Testis (tissue), 3 donors: Measurements from ENCODE around the gene PTPN3. TPM values are rescaled to one million over a fixed set of nuclear protein-coding genes. Genes with fewer than 3 reads are reported as not detected.

Experiments used
- DNase-seq: peaks from one replicate; pipeline ENCODE4 v3.0.0-alpha.2; 2019
- H3K27ac ChIP-seq, 2 donors: fragments of 200-600 bp; sonication (generic); one replicate each; pipeline ENCODE4 v1.5.1; 2019
- H3K27me3 ChIP-seq: fragments of 200-600 bp; sonication (generic); one replicate; pipeline ENCODE4 v1.5.1; 2019
- H3K36me3 ChIP-seq: fragments of 200-600 bp; sonication (generic); one replicate; pipeline ENCODE4 v1.5.1; 2017; ENCODE audit warnings: low read depth; ENCODE audit errors: missing control alignments
- H3K4me1 ChIP-seq: fragments of 200-600 bp; sonication (generic); one replicate; pipeline ENCODE4 v1.5.1; 2019
- H3K4me3 ChIP-seq, 2 donors: fragments of 200-600 bp; sonication (generic); one replicate each; pipeline ENCODE4 v1.5.1; 2017 to 2019
- H3K9me3 ChIP-seq: fragments of 200-600 bp; sonication (generic); one replicate; pipeline ENCODE4 v1.5.1; 2017
- POLR2A ChIP-seq: fragments of 450-650 bp; IDR thresholded peaks from one replicate; pipeline ENCODE4 v1.6.1; 2017; ENCODE audit warnings: antibody characterized with exemption, mild to moderate bottlenecking, moderate library complexity
- WGBS, 2 donors: methylation state at CpG; one replicate each; pipeline ENCODE4 v1.1.5; 2018; 5-methylcytosine and 5-hydroxymethylcytosine counted together
- intact Hi-C: fragments of 100-400 bp; cut with DNase I; formaldehyde crosslinking; loops from one replicate; pipeline ENCODE4 v1.15.1; 2023; ENCODE audit warnings: low total_unique reads
- microRNA-seq, 2 donors: library from miRNA; unstranded; fragments of <30 nt; microRNA quantifications; one replicate each; pipeline ENCODE4, GENCODE V29; 2016; ENCODE audit warnings: borderline number of aligned reads in 2 of 2, borderline replicate concordance in 1 of 2
- polyA plus RNA-seq: library from polyadenylated mRNA; stranded (reverse); fragments of 350-450 nt; fragmentation: Illumina TruSeq; extraction: RNeasy Lipid Tissue Mini Kit (QIAGEN cat#74804); gene quantifications from one replicate; pipeline ENCODE4 v1.2.3, GENCODE V29; 2014; ENCODE audit warnings: low read depth, low replicate concordance; ENCODE audit not compliant: insufficient read depth
- small RNA-seq, 2 donors: library from RNA; depleted of rRNA; stranded (forward); fragments of <200 nt; gene quantifications; one replicate each; pipeline ENCODE3, GENCODE V24; 2016
- total RNA-seq, 2 donors: library from RNA; depleted of rRNA; stranded (reverse); fragments of >200 nt; gene quantifications; one replicate each; pipeline ENCODE4 v1.2.3, GENCODE V29; 2016
- TF ChIP-seq, protein P1 (sequence below), 3 experiments: fragments of 450-650 bp in 2 of 3; fragments of 200-600 bp in 1 of 3; sonication (generic) in 1 of 3; IDR thresholded peaks; one replicate each; pipeline ENCODE4 v1.5.1; 2016 to 2019; ENCODE audit warnings: antibody characterized with exemption in 3 of 3, mild to moderate bottlenecking in 2 of 3, moderate library complexity in 1 of 3

The PTPN3 gene
- total and polyA plus RNA-seq, 3 donors from 2014 or later = 6.6 to 8.1 (median 7.0) TPM

DNA sequence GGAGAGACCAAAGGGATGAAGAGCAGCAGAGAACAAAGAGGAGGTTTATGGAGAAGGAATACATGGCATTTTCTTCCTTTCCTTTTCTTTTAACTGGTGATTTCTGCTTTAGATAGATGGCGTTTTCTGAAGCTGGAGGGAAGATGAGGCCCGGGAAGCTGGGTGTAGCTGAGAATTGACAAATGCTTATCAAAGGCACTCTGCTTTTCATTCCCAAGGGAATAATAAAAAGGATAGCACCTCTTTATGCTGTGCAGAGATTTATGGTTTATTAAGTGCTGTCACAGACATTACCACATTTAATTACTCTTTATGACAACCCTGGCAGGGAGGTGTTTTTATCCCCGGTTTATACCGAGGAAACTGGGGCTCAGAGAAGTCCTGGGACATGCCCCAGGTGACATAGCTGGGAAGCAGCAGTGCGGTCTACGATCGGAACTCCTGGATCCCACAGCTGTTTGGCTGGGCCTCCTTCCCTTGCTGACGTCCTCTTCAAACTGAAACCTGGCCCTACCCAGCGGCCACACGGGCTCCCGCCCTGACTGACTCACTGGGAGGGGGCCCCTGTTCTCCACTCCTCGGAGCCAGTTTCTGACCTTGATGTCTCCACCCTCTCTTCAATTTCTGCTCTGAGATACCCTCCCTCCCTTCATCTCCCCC lies 169.0 kb downstream of the PTPN3 start:
- Histone ChIP-seq H3K36me3 (no peaks in the 10 kb centered on the region), H3K4me1 (peaks cover 13% of the 10 kb centered on the region), H3K27me3 (no peaks in the 10 kb centered on the region), H3K27ac (no peak overlapping the region), H3K9me3 (no peaks in the 10 kb centered on the region), H3K4me3 (no peak overlapping the region)
- TF ChIP-seq, protein P1, sequence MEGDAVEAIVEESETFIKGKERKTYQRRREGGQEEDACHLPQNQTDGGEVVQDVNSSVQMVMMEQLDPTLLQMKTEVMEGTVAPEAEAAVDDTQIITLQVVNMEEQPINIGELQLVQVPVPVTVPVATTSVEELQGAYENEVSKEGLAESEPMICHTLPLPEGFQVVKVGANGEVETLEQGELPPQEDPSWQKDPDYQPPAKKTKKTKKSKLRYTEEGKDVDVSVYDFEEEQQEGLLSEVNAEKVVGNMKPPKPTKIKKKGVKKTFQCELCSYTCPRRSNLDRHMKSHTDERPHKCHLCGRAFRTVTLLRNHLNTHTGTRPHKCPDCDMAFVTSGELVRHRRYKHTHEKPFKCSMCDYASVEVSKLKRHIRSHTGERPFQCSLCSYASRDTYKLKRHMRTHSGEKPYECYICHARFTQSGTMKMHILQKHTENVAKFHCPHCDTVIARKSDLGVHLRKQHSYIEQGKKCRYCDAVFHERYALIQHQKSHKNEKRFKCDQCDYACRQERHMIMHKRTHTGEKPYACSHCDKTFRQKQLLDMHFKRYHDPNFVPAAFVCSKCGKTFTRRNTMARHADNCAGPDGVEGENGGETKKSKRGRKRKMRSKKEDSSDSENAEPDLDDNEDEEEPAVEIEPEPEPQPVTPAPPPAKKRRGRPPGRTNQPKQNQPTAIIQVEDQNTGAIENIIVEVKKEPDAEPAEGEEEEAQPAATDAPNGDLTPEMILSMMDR (IDR thresholded peaks at IDR 0.05) = no peak
- no peak for TF ChIP-seq POLR2A
- DNase-seq = peak; percentile 57
- intact Hi-C loops = no loop called here
- 47 to 49% methylated on average over 12 of the region's 12 CpGs for WGBS, 2 donors

Small RNA genes lying within 50 kb of the gene (microRNA-seq; reads per million reads assigned to microRNA genes)
- 0 to 1.4 reads per million in 2 donors for gene MIR3927

Small RNA genes lying within 50 kb of the gene (small RNA-seq; reads per million reads assigned to genes)
- 0 reads per million in 2 donors for gene MIR3927

Other genes starting within 250 kb of the PTPN3 start
- 10 to 100 TPM; 14.3 to 14.5 TPM for gene EPB41L4B, start 177.2 kb downstream of the PTPN3 start, total RNA-seq
- 10.9 TPM for gene EPB41L4B, start 177.2 kb downstream of the PTPN3 start, polyA plus RNA-seq